Kidney (tissue), 14 donors: ENCODE data around the gene CENPN. TPM values are rescaled to one million over a fixed set of nuclear protein-coding genes. Genes with fewer than 3 reads are reported as not detected.

Experiments used
- DNase-seq, 5 donors: peaks; one replicate each; pipeline ENCODE4 v3.0.0-alpha.2; 2013 to 2020
- FAIRE-seq: peaks from 2 replicates; lab custom pipeline; 2012; peaks lifted over from hg19 to GRCh38; lab: Jason Lieb, UNC
- H3K27ac ChIP-seq, 2 donors: one replicate each; pipeline ENCODE4 v1.7.0; 2013; ENCODE audit warnings: low read depth in 2 of 2, low read length in 2 of 2, inconsistent platforms in 1 of 2
- H3K27me3 ChIP-seq: one replicate; pipeline ENCODE4 v1.7.1; 2013; ENCODE audit warnings: low read length, inconsistent platforms; ENCODE audit not compliant: control insufficient read depth, insufficient read depth
- H3K36me3 ChIP-seq, 3 donors: one replicate each; pipeline versions ENCODE4 v1.7.0 to v1.7.1; 2013; ENCODE audit warnings: low read length in 3 of 3, control low read depth in 1 of 3, inconsistent platforms in 1 of 3; ENCODE audit not compliant: insufficient read depth in 3 of 3, control insufficient read depth in 2 of 3
- H3K4me1 ChIP-seq, 3 donors: one replicate each; pipeline versions ENCODE4 v1.7.0 to v1.7.1; 2013; ENCODE audit warnings: low read length in 3 of 3, inconsistent platforms in 1 of 3, low read depth in 1 of 3; ENCODE audit not compliant: control insufficient read depth in 2 of 3, insufficient read depth in 2 of 3
- H3K4me3 ChIP-seq, 3 donors: one replicate each; pipeline versions ENCODE4 v1.7.0 to v1.8.1; 2013; ENCODE audit warnings: low read length in 3 of 3, control low read depth in 1 of 3, inconsistent platforms in 1 of 3
- H3K9ac ChIP-seq, 3 donors: one replicate each; pipeline versions ENCODE4 v1.7.0 to v1.7.1; 2013; ENCODE audit warnings: low read length in 3 of 3, control low read depth in 1 of 3, inconsistent platforms in 1 of 3
- H3K9me3 ChIP-seq, 3 donors: one replicate each; pipeline versions ENCODE4 v1.7.0 to v1.7.1; 2013; ENCODE audit warnings: low read length in 3 of 3, control low read depth in 1 of 3, inconsistent platforms in 1 of 3; ENCODE audit not compliant: control insufficient read depth in 2 of 3, insufficient read depth in 1 of 3
- intact Hi-C: fragments of 100-400 bp; cut with DNase I; formaldehyde crosslinking; loops from one replicate; pipeline ENCODE4 v1.11.1; 2022
- polyA plus RNA-seq: library from polyadenylated mRNA; stranded (reverse); fragments of 350-450 nt; fragmentation: Illumina TruSeq; extraction: RNeasy Lipid Tissue Mini Kit (QIAGEN cat#74804); gene quantifications from one replicate; pipeline ENCODE4 v1.2.3, GENCODE V29; 2014; ENCODE audit warnings: low read depth, low replicate concordance; ENCODE audit not compliant: insufficient read depth
- total RNA-seq: library from RNA; stranded (reverse); fragmentation: NEBNext Ultra II Directional; extraction: Animal tissue kit (Norgen Biotek cat#: 25700); gene quantifications from one replicate; pipeline ENCODE4 v1.2.1, GENCODE V29; 2021
- TF ChIP-seq, protein P1 (sequence below): IDR thresholded peaks from 3 replicates; pipeline ENCODE4 v1.5.1; 2012; ENCODE audit warnings: mild to moderate bottlenecking, moderate library complexity, borderline replicate concordance; ENCODE audit not compliant: insufficient read depth; ENCODE audit errors: extremely low read depth
- donor health status: control.
- donor health status: control.
- donor health status: control.
- donor health status: control.
- donor health status: control.
- donor health status: DM: yes; HTN: yes; CAD: no.
- donor health status: Normal renal cell carcinoma (clear cell type).

Gene CENPN
- total and polyA plus RNA-seq, 2 donors from 2014 or later = 2.0 to 4.1 TPM

DNA sequence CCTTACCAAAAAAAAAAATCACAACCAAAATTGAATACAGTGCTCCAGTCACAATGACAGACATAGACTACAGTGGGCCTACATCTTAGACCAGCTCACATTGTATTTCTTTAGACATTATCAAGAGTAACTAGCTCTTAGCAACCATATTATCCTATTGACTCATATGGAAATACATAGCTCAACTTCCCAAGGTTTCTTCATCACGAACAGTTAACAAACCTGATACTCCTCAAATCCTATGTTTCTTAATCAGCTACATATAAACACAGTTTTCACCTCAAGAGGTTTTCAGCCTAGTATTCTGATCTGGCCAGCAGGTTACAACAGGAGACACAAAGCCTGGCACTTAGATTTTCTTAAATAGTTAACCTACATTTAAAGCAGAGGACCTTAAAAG, 30.1 kb upstream of the CENPN start:
- FAIRE-seq (no peak), DNase-seq (no peak)
- Histone ChIP-seq H3K27ac (no peak overlapping the region), H3K4me1 (no peaks in the 10 kb centered on the region), H3K9ac (no peak overlapping the region), H3K36me3 (peaks cover 0 to 2% (median 0%) of the 10 kb centered on the region in 3 donors), H3K4me3 (no peak overlapping the region), H3K27me3 (no peaks in the 10 kb centered on the region), H3K9me3 (no peaks in the 10 kb centered on the region)
- intact Hi-C loops = no loop called here
- TF ChIP-seq, protein P1, sequence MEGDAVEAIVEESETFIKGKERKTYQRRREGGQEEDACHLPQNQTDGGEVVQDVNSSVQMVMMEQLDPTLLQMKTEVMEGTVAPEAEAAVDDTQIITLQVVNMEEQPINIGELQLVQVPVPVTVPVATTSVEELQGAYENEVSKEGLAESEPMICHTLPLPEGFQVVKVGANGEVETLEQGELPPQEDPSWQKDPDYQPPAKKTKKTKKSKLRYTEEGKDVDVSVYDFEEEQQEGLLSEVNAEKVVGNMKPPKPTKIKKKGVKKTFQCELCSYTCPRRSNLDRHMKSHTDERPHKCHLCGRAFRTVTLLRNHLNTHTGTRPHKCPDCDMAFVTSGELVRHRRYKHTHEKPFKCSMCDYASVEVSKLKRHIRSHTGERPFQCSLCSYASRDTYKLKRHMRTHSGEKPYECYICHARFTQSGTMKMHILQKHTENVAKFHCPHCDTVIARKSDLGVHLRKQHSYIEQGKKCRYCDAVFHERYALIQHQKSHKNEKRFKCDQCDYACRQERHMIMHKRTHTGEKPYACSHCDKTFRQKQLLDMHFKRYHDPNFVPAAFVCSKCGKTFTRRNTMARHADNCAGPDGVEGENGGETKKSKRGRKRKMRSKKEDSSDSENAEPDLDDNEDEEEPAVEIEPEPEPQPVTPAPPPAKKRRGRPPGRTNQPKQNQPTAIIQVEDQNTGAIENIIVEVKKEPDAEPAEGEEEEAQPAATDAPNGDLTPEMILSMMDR = no peak

DNA sequence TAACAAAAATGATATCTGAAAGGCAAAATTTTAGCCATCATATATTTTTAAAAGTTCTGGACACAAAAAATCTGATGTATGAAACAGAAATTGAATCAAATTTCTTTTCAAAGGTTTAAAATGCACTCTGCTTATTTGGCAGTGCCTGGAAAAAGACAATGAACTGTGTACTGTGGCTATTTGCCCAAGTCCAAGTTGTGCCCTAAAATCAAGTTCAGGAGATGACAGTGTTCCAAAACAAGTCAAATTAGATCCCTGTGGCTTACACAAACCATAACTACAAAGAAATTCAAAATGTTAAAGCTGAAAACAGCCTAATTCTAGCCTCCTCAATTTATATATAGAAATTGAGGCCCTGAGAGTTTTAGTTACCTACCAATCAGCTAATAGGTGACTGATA, 25.9 kb upstream of the CENPN start:
- Histone ChIP-seq H3K36me3 (peaks cover 0 to 2% (median 0%) of the 10 kb centered on the region in 3 donors), H3K4me3 (no peak overlapping the region), H3K27ac (no peak overlapping the region), H3K4me1 (peaks cover 0 to 5% (median 0%) of the 10 kb centered on the region in 3 donors), H3K27me3 (no peaks in the 10 kb centered on the region), H3K9ac (no peak overlapping the region), H3K9me3 (no peaks in the 10 kb centered on the region)
- intact Hi-C loops = no loop called here
- FAIRE-seq (no peak), DNase-seq (no peak)
- TF ChIP-seq, protein P1 = no peak

DNA sequence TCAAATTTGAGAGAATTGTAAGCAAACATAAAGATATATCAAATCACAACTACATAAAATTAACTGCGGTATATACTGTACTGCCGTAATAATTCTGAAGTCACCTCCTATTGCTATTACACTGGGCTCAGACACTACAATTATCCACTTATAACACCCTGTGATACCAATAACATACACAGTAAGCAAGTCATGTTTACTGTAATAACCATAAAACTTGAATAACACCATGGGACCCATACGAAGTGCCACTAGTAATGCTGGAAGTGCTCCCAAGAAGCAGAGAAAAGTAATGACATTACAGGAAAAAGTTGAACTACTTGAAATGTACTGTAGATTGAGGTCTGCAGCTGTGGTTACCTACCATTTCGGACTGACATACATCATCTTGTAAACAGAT, 24.4 kb upstream of the CENPN start:
- peaks cover 0 to 2% (median 0%) of the 10 kb centered on the region in 3 donors for H3K36me3 ChIP-seq
- intact Hi-C loops = no loop called here
- H3K27ac ChIP-seq = no peak overlapping the region
- no peaks in the 10 kb centered on the region for H3K27me3 ChIP-seq
- H3K4me1 ChIP-seq = peaks cover 0 to 5% (median 0%) of the 10 kb centered on the region in 3 donors
- no peak for FAIRE-seq
- no peak overlapping the region for H3K9ac ChIP-seq
- no peak for DNase-seq
- H3K9me3 ChIP-seq = no peaks in the 10 kb centered on the region
- no peak overlapping the region for H3K4me3 ChIP-seq
- TF ChIP-seq, protein P1 = no peak
